Measurements from ENCODE around the gene MAP3K7CL.

MAP3K7CL gene

GRCh38 chr21:29130270-29130969 lies at the start of gene MAP3K7CL:
TSS of gene MAP3K7CL (plus strand) at chr21:29130644. CDS start at chr21:29133345, 2,701 bp downstream.
- no peak within 1 kb of the TSS for H3K27ac ChIP-seq (ENCODE audit: low read depth, low read length)
- 0 out of 2 replicates have a peak, but pooled peaks cover 2% of the 10 kb centered on the region for H3K4me1 ChIP-seq (ENCODE audit: control insufficient read depth, insufficient read depth, low read length)
- H3K27me3 ChIP-seq (ENCODE audit: control insufficient read depth, insufficient read depth, low read length), result peaks cover 3% of the 10 kb centered on the region; the same call in 1 of the 2 replicates
- H3K9ac ChIP-seq (ENCODE audit: low read length), result no peak within 1 kb of the TSS
- H3K4me3 ChIP-seq (ENCODE audit: low read depth, low read length), result no peak within 1 kb of the TSS
- H3K36me3 ChIP-seq (ENCODE audit: control insufficient read depth, insufficient read depth, low read length), result no peaks in the 10 kb centered on the region
- H3K9me3 ChIP-seq (ENCODE audit: control insufficient read depth, insufficient read depth, low read depth, low read length), result peaks cover 8% of the 10 kb centered on the region; the same call in 1 of the 2 replicates

GRCh38 chr21:29082046-29082815 lies 48.2 kb upstream of the MAP3K7CL start:
- H3K27ac ChIP-seq (ENCODE audit: low read depth, low read length), result no peak overlapping the region
- no peaks in the 10 kb centered on the region for H3K36me3 ChIP-seq (ENCODE audit: control insufficient read depth, insufficient read depth, low read length)
- no peak overlapping the region for H3K9ac ChIP-seq (ENCODE audit: low read length)
- H3K9me3 ChIP-seq (ENCODE audit: control insufficient read depth, insufficient read depth, low read depth, low read length), result no peaks in the 10 kb centered on the region
- H3K4me3 ChIP-seq (ENCODE audit: low read depth, low read length), result no peak overlapping the region
- H3K4me1 ChIP-seq (ENCODE audit: control insufficient read depth, insufficient read depth, low read length), result 0 out of 2 replicates have a peak, but pooled peaks cover 5% of the 10 kb centered on the region
- no peaks in the 10 kb centered on the region for H3K27me3 ChIP-seq (ENCODE audit: control insufficient read depth, insufficient read depth, low read length)

GRCh38 chr21:29083306-29083705 lies 47.1 kb upstream of the MAP3K7CL start:
- H3K27me3 ChIP-seq (ENCODE audit: control insufficient read depth, insufficient read depth, low read length), result no peaks in the 10 kb centered on the region
- H3K4me1 ChIP-seq (ENCODE audit: control insufficient read depth, insufficient read depth, low read length), result 0 out of 2 replicates have a peak, but pooled peaks cover 5% of the 10 kb centered on the region
- no peaks in the 10 kb centered on the region for H3K9me3 ChIP-seq (ENCODE audit: control insufficient read depth, insufficient read depth, low read depth, low read length)
- H3K9ac ChIP-seq (ENCODE audit: low read length), result no peak overlapping the region
- H3K4me3 ChIP-seq (ENCODE audit: low read depth, low read length), result no peak overlapping the region
- no peaks in the 10 kb centered on the region for H3K36me3 ChIP-seq (ENCODE audit: control insufficient read depth, insufficient read depth, low read length)
- no peak overlapping the region for H3K27ac ChIP-seq (ENCODE audit: low read depth, low read length)

GRCh38 chr21:29084372-29084771 lies 46.1 kb upstream of the MAP3K7CL start:
- Histone ChIP-seq H3K4me1 (ENCODE audit: control insufficient read depth, insufficient read depth, low read length) (0 out of 2 replicates have a peak, but pooled peaks cover 5% of the 10 kb centered on the region), H3K9me3 (ENCODE audit: control insufficient read depth, insufficient read depth, low read depth, low read length) (no peaks in the 10 kb centered on the region), H3K4me3 (ENCODE audit: low read depth, low read length) (no peak overlapping the region), H3K36me3 (ENCODE audit: control insufficient read depth, insufficient read depth, low read length) (no peaks in the 10 kb centered on the region), H3K27ac (ENCODE audit: low read depth, low read length) (no peak overlapping the region), H3K27me3 (ENCODE audit: control insufficient read depth, insufficient read depth, low read length) (no peaks in the 10 kb centered on the region), H3K9ac (ENCODE audit: low read length) (no peak overlapping the region)

- Histone ChIP-seq H3K27ac (ENCODE audit: low read depth, low read length) (no peak overlapping the region), H3K4me3 (ENCODE audit: low read depth, low read length) (no peak overlapping the region), H3K4me1 (ENCODE audit: control insufficient read depth, insufficient read depth, low read length) (0 out of 2 replicates have a peak, but pooled peaks cover 5% of the 10 kb centered on the region), H3K36me3 (ENCODE audit: control insufficient read depth, insufficient read depth, low read length) (no peaks in the 10 kb centered on the region), H3K9ac (ENCODE audit: low read length) (no peak overlapping the region), H3K9me3 (ENCODE audit: control insufficient read depth, insufficient read depth, low read depth, low read length) (no peaks in the 10 kb centered on the region), H3K27me3 (ENCODE audit: control insufficient read depth, insufficient read depth, low read length) (no peaks in the 10 kb centered on the region)
Observed at GRCh38 chr21:29085106-29085752, 45.2 kb upstream of the MAP3K7CL start.

GRCh38 chr21:29091033-29091432 lies 39.4 kb upstream of the MAP3K7CL start:
- no peak overlapping the region for H3K4me3 ChIP-seq (ENCODE audit: low read depth, low read length)
- H3K27ac ChIP-seq (ENCODE audit: low read depth, low read length), result no peak overlapping the region
- H3K9me3 ChIP-seq (ENCODE audit: control insufficient read depth, insufficient read depth, low read depth, low read length), result no peaks in the 10 kb centered on the region
- H3K27me3 ChIP-seq (ENCODE audit: control insufficient read depth, insufficient read depth, low read length), result no peaks in the 10 kb centered on the region
- no peaks in the 10 kb centered on the region for H3K4me1 ChIP-seq (ENCODE audit: control insufficient read depth, insufficient read depth, low read length)
- H3K36me3 ChIP-seq (ENCODE audit: control insufficient read depth, insufficient read depth, low read length), result no peaks in the 10 kb centered on the region
- H3K9ac ChIP-seq (ENCODE audit: low read length), result no peak overlapping the region

- Histone ChIP-seq H3K4me3 (ENCODE audit: low read depth, low read length) (no peak overlapping the region), H3K9ac (ENCODE audit: low read length) (no peak overlapping the region), H3K27ac (ENCODE audit: low read depth, low read length) (no peak overlapping the region), H3K9me3 (ENCODE audit: control insufficient read depth, insufficient read depth, low read depth, low read length) (no peaks in the 10 kb centered on the region), H3K27me3 (ENCODE audit: control insufficient read depth, insufficient read depth, low read length) (no peaks in the 10 kb centered on the region), H3K36me3 (ENCODE audit: control insufficient read depth, insufficient read depth, low read length) (no peaks in the 10 kb centered on the region), H3K4me1 (ENCODE audit: control insufficient read depth, insufficient read depth, low read length) (no peaks in the 10 kb centered on the region)
Observed at GRCh38 chr21:29092102-29092959, 38.1 kb upstream of the MAP3K7CL start.

GRCh38 chr21:29096218-29097015 lies 34.0 kb upstream of the MAP3K7CL start:
- no peaks in the 10 kb centered on the region for H3K36me3 ChIP-seq (ENCODE audit: control insufficient read depth, insufficient read depth, low read length)
- H3K4me3 ChIP-seq (ENCODE audit: low read depth, low read length), result no peak overlapping the region
- no peaks in the 10 kb centered on the region for H3K4me1 ChIP-seq (ENCODE audit: control insufficient read depth, insufficient read depth, low read length)
- H3K9me3 ChIP-seq (ENCODE audit: control insufficient read depth, insufficient read depth, low read depth, low read length), result no peaks in the 10 kb centered on the region; the same call in 1 of the 2 replicates
- no peaks in the 10 kb centered on the region for H3K27me3 ChIP-seq (ENCODE audit: control insufficient read depth, insufficient read depth, low read length)
- no peak overlapping the region for H3K27ac ChIP-seq (ENCODE audit: low read depth, low read length)
- H3K9ac ChIP-seq (ENCODE audit: low read length), result no peak overlapping the region

GRCh38 chr21:29098156-29098555 lies 32.3 kb upstream of the MAP3K7CL start:
- H3K4me3 ChIP-seq (ENCODE audit: low read depth, low read length), result no peak overlapping the region

More at GRCh38 chr21:29098156-29098555, 32.3 kb upstream of the MAP3K7CL start:
- H3K27me3 ChIP-seq (ENCODE audit: control insufficient read depth, insufficient read depth, low read length), result no peaks in the 10 kb centered on the region
- H3K27ac ChIP-seq (ENCODE audit: low read depth, low read length), result no peak overlapping the region
- no peaks in the 10 kb centered on the region; the same call in 1 of the 2 replicates for H3K9me3 ChIP-seq (ENCODE audit: control insufficient read depth, insufficient read depth, low read depth, low read length)
- H3K4me1 ChIP-seq (ENCODE audit: control insufficient read depth, insufficient read depth, low read length), result no peaks in the 10 kb centered on the region
- H3K9ac ChIP-seq (ENCODE audit: low read length), result no peak overlapping the region
- no peaks in the 10 kb centered on the region for H3K36me3 ChIP-seq (ENCODE audit: control insufficient read depth, insufficient read depth, low read length)
